Activated CD8-positive, alpha-beta memory T cell treated with anti-CD3 and anti-CD28 coated beads, Interleukin-2, amount 50 U/mL, for 4 hours (primary cell): ENCODE data around the gene MYO7A.

ENCODE experiments used
- DNase-seq: peaks from one replicate; pipeline ENCODE4 v3.0.0-alpha.2; 2020

The MYO7A gene

DNA sequence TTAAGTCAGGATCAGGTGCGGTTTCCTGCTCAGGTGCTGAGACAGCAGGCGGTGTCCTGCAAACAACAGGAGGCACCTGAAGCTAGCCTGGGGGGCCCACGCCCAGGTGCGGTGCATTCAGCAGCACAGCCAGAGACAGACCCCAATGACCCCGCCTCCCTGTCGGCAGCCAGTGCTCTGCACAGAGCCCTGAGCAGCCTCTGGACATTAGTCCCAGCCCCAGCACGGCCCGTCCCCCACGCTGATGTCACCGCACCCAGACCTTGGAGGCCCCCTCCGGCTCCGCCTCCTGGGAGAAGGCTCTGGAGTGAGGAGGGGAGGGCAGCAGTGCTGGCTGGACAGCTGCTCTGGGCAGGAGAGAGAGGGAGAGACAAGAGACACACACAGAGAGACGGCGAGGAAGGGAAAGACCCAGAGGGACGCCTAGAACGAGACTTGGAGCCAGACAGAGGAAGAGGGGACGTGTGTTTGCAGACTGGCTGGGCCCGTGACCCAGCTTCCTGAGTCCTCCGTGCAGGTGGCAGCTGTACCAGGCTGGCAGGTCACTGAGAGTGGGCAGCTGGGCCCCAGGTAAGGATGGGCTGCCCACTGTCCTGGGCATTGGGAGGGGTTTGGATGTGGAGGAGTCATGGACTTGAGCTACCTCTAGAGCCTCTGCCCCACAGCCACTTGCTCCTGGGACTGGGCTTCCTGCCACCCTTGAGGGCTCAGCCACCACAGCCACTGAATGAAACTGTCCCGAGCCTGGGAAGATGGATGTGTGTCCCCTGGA is at the start of gene MYO7A:
Gene MYO7A (plus strand): TSS at position 327 of the 772 bp plus-strand sequence. CDS start 2,389 bp downstream, outside the sequence.
- no peak for DNase-seq

DNA sequence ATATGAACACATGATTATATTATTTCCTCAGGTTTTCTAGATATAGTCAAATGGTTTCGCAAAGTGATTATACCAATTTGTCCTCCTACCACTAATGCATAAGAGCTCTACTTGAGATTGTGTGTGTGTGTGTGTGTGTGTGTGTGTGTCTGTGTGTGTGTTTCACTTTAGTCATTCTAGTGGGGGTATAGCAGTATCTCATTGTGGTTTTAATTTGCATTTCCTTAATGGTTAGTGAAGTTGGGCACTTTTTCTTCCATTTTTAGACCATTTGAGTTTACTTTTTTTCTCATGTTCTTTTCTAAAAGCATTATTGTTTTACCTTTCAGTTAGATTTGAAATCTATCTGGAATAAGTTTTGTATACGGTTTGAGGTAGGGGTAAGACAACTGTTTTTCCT is 48.4 kb upstream of the MYO7A start:
- no peak for DNase-seq

DNA sequence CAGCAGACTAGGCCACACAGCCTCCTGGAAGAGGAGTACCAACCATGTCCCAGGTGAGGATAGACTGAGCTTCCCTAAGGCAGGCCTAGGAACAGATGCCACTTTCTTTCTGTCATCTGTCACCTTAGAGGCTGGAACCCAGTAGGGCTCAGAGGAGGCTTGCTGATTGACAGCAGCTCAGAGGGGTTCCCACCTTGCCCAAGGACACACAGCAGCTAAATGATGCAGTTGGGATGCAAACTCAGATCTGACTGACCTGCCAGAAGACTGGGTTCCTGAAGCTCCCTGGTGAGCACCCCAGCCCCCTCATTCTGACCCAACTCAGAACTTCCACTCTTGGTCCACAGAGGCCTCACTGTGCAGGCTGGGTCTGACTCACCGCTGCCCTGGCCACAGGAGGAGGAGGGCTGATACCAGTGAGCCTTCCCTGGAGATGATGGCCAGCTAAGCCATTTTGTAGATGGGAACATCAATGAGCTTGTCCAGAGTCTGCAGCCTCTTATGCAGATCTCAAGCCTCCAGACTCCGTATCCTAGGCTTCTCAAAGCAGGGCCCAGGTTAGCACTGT is 47.3 kb upstream of the MYO7A start:
- no peak for DNase-seq

DNA sequence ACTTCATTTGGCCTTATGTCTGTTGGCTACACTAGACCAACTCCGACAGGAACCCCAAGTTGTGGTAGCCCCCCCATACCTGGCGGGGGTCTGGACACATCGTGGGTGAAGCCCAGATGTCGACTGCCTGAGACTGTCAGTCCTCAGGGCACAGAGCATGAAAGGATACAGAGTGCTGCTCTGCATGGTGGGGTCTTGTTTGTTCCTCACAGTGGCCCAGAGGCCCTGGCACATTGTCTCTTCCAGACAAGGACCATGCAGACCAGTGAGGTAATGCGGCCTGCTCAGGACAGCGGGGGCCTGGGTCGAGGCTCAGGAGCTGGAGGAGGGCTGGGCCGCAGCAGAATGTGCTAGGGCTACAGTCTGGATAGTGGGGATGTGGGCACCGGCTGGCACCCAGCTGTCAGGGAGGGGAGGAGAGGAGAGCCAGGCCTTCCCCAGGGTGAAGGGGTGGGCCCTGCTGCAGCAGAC is 46.6 kb upstream of the MYO7A start:
- peak; percentile 12 for DNase-seq

DNA sequence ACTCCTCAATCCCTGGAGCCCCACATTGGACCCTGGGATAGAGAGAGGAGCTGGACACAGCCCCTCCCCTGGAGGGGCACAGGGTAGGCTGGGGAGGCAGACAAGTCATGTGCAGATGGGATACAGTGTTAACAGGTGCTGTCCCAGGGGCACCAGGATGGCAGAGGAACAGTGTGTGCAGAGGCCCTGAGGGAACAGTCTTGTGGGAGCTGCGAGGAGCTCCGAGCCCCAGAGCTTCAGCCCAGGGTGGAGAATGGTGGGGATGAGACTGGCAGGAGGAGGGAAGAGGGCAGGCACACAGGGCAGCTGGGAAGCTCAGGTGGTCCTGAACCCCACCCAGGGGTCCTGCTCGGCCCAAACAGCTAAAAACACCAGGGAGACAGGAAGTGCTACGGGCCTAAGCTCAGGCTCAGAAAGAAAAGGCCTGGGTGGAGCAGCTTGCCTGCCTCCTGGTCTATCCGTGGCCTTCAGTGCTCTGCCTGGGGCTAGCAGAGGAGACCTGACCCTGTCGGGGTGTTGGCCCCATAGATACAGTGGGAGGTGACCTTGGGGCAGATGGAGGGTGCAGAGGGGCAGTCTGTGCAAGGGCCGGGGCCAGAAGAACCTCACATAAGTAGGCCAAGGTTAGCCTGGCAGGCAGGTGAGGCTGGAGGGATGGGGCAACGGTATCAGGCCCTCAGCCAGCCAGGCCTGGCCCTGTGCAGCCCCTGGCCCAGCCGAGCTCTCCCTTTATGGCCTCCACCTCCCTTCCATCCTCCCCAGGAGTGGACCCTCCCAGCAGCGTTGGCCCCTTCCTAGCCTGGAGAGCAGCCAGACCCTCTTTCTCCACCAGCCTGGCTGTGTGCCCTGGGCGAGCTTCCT is 45.8 kb upstream of the MYO7A start:
- DNase-seq: peak; percentile 11

DNA sequence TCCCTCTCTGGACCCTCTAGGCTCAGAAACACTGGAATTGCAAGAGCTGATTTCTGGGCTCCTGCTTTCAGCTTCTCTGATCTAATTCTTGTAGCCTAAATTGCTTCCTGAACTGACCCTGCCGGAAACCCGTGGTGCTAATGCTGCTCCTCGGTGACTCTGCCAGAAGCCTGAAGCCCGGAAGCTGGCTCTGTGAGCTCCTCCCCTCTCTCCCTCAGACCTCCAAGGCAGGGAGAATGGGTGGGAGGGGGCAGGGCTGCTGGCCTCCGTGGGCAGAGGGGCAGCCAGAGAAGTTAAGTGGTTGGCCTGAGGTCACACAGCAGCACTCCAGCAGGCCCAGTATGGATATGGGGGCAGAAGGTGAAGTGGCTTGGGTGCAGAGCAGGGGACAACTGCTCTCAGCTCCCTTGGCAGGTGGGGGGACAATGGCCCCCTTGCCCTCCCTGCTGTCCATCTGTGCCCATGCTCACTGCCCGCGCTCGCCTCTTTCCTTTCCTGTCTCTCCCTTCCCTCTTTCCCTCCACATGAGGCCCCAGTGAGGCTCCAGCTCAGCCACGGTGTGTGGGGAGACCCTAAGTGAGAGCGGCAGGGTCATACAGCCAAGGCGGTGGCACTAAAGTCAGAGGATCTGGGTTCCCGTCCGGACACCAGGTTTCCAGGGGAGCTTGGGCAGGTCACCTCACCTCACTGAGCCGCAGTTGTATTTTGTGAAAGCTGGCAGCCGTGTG is 45.0 kb upstream of the MYO7A start:
- DNase-seq: peak; percentile 34

DNA sequence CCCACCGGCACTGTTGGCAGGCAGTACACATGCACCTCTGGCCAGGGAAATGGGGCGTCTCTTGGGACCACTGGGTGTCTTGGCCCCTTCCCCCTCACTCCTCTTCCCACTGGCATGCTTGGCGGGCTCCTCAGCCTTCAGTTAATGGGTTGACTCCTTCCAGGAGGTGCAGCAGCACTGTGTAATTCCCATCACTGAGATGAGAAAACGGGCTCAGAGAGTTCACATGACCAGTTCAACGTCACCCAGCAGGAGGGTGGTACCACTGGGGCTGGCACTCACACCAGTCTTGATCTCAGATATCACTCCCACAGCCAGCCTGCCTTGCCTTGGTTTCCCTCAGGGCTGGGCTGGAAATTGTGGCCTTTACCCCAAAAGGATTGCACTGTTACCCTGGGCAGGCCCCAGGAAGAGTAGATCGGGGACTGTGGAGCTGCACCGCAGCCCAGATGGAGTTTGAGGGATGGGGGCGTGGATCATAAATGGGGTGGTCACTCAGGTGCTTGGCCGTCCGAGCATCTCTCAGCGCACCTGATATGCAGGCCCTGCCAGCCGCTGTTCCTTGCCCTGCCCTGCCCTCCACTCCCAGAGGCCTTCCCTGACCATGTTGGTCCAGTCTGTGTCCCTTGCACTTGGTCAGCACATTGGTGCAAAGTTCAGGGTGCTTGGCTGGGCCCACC is 44.3 kb upstream of the MYO7A start:
- peak; percentile 6 for DNase-seq

DNA sequence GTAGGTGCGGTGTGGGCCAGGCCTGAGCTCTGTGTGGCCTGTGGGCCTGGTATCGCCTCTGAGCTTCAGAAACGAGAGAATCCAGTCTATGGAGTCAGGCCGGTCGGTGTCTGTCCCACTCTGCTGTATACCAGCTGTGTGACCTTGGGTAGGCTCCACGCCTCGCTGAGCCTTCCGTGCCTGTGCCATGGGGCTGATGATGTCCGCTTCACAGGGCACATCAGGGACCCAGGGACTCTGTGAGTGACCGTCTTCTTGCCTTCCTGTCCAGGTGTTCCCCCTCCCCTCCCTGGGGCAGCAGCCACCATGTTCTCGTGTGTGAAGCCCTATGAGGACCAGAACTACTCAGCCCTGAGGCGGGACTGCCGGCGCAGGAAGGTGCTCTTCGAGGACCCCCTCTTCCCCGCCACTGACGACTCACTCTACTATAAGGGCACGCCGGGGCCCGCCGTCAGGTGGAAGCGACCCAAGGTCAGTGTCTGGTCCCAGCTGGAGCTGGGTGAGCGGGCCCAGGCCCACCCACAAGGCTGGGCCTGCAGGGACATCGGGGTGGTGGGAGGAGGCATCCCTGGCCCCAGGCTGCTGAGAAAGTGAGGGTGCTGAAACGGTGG is 43.4 kb upstream of the MYO7A start:
- DNase-seq: peak; percentile 11

DNA sequence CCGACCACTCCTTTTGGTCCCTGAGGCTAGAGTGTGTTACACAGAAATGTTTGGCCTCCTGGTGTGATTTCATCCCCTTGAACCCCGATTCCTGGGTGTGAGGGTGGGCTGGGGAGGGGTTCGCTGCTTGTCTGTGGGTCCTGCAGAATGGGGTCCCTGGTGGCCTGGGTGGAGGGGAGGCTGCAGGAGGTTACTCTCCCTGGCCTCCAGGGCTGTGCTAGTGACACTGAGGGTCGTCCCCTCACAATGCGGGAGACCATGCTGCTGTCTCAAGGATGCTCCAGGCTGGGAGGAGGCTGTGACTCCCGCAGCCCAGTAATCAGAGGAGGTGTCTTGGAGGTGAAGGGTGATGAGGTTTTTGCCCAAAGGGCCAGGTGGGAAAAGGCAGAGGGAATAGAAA is 42.4 kb upstream of the MYO7A start:
- peak; percentile 6 for DNase-seq

DNA sequence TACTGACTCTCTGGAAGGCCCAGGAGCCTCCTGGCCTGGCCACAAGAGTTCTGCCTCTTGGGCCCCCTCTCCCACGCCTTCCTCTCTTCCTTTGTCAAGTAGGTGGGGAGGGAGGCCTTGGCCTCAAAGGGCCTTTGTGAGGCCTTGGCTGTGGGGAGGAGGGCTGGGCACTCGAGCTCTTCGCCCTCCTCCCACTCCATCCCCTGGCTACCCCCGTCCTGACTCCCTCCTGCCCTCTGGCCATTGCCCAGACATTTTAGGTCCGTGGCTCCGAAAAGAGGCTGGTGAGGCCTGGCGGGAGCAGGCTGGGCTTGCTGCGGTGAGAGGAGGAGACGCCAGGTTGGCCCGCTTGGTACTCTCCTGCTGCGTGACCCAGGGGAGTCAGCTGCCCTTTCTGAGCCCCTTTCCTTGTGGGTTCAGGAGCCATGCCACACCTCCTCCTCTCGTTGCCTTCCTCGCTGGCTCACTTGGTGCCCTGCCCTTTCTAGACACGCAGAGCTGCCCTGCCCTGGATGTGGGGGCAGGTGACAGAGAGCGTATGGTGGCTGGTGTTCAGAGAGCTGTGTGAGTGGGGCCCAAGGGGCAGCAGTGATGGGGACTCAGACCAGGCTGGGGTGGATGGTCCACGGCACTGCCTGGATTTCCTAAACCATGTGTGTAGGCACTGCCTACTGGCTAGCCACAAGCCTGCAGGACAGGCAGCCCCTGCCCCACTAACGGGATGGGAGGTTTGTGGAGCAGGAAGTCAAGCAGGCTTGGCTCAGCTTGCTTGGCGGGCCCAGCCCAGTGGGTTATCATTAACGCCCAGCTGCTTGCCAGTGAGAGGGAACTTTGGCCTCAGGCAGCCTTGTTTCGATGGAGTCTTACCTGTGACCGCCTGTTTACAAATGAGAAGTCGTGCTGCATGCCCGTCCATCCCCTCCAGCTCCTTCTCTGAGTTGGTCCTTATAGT is 41.2 kb upstream of the MYO7A start:
- DNase-seq: no peak

DNA sequence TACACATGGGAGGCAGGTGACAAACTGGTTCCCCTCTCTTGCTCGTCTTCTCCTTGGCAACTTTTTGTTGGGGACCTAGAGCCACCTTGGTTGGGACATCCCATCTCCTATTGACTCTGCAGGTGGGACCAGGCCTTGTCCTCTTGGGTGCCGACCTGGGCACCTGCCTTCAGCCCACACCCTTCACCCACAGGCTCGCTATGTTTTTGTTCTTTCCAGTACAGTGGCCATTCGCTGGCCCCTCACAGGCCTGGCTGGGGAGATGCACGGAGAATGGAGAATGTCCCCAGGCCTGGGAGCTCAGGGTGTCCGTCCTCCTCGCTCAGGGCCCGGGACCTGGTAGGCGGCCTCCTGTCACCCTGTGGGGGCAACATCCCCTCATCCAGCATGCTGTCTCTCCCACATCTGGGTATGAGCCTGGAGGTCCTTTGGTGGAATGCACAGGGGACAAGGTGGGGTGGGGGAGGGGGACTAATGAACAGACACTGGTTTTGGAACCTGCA is 40.3 kb upstream of the MYO7A start:
- DNase-seq: no peak

DNA sequence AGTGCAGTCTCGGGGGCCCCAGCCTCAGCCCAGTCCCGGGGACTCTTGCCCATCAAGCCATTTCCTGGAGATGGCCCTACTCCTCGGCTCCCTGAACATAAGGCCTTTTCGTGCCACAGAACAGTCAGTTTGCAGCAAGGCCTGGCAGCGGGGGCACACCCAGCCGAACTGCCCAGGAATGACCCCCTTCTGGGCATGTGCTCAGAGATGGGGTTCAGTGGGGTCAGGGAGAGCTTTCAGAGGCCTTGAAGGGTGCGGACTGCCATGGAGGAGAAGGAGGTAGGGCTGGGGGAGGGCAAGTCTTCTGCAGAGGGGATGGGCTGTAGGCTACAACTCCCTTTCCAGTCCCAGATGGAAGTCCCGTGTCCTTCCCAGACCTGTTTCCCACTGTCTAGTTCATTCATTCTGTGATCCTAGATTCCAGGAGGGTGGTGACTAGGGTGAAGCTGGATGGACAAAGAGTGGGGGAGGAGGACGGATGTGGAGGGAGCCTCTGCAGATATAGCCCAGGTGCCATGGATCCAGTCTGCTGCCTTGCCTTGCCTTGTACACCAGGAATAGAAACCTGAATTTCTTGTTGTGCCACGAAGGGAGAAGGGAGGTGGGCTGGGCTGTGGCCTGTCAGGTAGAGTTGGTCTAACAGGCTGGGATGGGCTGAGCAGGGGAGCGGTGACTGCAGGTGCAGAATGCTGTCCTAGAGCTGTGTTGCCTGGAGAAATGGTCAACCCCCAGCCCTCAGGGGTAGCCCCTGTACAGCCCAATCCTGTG is 39.6 kb upstream of the MYO7A start:
- DNase-seq: no peak

DNA sequence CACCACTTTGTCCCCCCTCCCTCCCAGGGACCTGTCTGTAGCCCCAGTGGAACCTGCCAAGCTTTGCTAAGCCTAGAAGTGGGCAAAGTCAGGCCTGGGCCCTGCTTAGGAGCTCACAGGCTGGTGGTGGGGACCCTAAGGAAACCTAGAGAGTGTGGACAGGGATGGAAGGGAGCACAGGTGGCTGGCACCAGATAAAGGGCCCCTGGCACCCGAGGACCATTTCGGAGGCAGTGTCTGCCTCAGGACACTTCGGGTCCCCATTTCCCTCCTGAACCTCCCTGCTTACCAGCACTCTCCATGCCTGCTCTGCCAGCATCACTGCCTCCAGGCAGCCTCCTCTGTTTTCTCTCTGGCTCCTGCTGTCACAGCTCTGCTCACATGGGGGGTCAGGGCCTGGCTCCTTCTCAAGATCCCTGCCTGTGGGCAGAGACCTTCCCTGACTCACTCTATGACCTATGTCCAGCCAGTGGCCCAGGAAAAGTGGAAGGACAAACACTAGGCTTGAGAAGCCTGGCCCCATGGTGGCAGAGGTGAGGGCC is 39.0 kb upstream of the MYO7A start:
- no peak for DNase-seq

DNA sequence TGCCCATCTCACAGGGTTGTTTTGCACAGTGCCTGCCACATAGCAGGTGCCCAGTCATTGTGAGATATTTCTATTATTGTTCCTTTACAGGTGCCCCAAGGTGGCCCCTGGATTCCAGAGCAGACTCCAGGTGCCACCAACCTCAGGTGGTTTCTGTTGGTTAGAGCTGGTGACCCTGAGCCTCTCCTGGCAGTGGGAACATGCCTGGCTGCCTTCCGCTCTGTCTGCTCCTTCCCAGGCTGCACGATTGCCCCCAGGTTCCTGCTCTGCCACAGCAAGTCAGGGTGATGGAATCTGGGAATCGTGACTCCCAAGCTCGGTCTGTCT is 38.0 kb upstream of the MYO7A start:
- DNase-seq: no peak

DNA sequence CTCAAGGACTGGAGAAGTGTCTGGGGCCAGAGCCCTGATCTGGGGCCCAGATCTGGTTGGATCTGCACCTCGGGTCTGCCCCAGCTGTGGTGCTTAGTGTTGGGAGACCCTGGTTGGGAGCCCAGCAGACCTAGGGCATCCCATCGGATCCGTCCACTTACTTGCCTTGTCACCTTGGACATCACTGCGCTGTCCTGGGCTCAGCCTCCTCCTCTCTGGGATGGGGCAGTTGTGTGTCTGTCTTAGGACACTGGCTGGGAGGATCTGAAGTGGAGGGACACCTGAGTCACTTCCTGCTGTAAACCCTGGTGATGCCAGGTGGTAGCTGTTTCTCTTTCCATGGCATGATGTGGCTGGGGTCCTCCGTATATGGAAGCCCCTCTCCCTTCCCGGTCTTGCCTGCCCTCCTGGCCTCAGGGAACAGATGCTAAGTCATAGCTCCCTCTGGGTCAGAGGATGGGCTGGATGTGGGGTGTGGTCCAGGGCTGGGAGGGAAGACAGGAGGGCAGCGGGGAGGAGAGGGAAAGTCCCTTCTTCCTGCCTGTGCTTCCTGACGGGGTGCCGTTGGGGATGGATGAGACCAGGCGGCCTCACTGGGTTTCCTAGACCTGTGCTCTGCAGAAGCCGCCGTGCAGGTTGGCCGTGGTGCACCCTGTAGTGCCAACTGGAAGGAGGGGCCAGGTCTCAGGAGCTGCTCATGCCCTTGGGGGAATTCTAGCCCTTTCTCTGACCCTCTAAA is 37.5 kb upstream of the MYO7A start:
- DNase-seq: no peak

DNA sequence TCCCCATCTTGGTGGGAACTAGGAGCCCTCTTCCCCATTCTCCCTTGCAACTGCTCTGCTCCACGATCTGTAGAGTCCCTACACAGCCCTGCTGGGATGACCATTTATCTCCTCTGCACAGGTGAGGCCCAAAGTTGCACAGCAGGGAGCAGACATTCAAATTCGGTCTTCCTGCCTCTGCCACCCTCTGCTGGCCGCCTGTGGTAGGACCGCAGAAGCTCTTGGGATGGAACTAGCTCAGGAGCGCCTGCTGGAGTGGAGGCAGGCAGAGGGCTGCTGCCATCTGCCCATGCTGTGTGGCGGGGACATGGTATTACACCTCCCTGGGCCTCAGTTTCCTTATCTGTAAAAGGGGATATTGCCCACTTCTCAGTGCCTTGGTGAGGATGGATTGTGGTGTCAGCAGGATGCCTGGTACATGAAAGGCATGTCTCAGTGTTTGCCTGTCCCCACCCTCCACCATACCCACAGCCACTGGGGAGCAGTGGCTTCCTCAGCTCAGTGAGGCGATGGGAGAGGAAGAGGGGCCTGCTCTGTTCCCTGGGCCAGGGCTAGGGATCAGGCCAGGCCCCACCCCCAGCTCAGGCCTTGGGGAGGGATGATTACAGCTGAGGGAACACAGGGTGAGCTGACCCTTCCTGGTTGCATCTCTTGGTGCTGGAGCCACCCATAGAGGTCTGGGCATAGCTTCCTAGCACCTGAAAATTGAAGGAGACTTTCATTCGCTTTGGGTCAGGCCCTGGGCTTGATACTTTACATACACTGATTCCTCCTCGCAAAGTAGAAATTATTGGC is 36.7 kb upstream of the MYO7A start:
- peak; percentile 78 for DNase-seq

DNA sequence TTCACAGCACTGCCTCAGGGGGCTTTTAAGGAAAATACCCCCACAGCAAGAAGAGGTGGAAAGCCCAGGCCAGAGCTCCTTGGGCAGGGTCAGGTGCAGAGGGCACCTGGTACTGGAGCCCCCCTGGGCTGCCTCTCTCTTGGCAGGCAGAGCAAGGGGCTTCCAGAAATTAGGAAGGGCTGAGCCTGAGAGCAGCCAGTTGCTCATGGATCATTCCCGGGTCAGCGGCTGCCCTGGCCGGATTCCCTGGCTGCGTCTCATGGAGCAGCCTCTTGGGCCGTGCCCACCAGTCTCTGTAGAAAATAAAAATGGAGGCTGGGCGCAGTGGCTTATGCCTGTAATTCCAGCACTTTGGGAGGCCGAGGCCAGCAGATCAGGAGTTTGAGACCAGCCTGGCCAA is 35.7 kb upstream of the MYO7A start:
- DNase-seq: no peak
